ENCODE results near the gene GABPA. TPM values are rescaled to one million over a fixed set of nuclear protein-coding genes. Genes with fewer than 3 reads are reported as not detected.

GABPA gene
- total RNA-seq, 1 experiment from 2014 or later, result 17.6 TPM

GRCh38 chr21:25708467-25709065, 26.2 kb upstream of the GABPA start:
- DNase-seq (ENCODE audit: low read depth, low spot score), result peak; percentile 22
- no peak for ATAC-seq
- no peak overlapping the region for H3K27ac ChIP-seq (ENCODE audit: low read length)
- no peak overlapping the region for H3K4me3 ChIP-seq (ENCODE audit: low read depth in 2 of 2, low read length in 2 of 2)
- intact Hi-C loops (cut with micrococcal nuclease; ENCODE audit: unreplicated experiment), result loop anchor here (1.0 kb wide), 1 partner anchor 100 kb away; no protein-coding TSS in a partner anchor
- no TSS peak for BruUV-seq (replicated peaks)
- ChIA-PET POLR2A (no interaction called here), CTCF (interaction anchor here (0.6 to 0.7 kb wide), 3 partner anchors 82 to 1002 kb away, joined by 3 to 5 read pairs (median 3); no protein-coding TSS in a partner anchor)
- TF ChIP-seq TCF7L2 (IDR thresholded peaks at IDR 0.05; ENCODE audit: low read depth, low read length) (no peak), SIN3A (IDR thresholded peaks at IDR 0.05; ENCODE audit: borderline replicate concordance, insufficient read depth, low read depth, low read length) (no peak), REST (IDR thresholded peaks at IDR 0.05; ENCODE audit: insufficient read depth in 1 of 2, low read depth in 2 of 2, low read length in 1 of 2) (no peak), CTCF (IDR thresholded peaks at IDR 0.05) (peak; percentile 79)
- H3K9me3 ChIP-seq (ENCODE audit: control insufficient read depth, insufficient read depth, low read depth, low read length), result no peaks in the 10 kb centered on the region
- no peaks in the 10 kb centered on the region for H3K4me1 ChIP-seq (ENCODE audit: control insufficient read depth, insufficient read depth, low read length)
- H3K27me3 ChIP-seq (ENCODE audit: control insufficient read depth, insufficient read depth, low read length), result no peaks in the 10 kb centered on the region
- no peaks in the 10 kb centered on the region for H3K36me3 ChIP-seq (ENCODE audit: control insufficient read depth, insufficient read depth, low read length)
- in situ Hi-C loops (cut with HindIII; ENCODE audit: low pct_unique_long_range_greater_than_20kb, low sequenced_read_pairs), result no loop called here

GRCh38 chr21:25709684-25710265, 25.0 kb upstream of the GABPA start:
- in situ Hi-C loops (cut with HindIII; ENCODE audit: low pct_unique_long_range_greater_than_20kb, low sequenced_read_pairs), result no loop called here
- no peak overlapping the region for H3K4me3 ChIP-seq (ENCODE audit: low read depth in 2 of 2, low read length in 2 of 2)
- BruUV-seq (replicated peaks), result no TSS peak
- no peaks in the 10 kb centered on the region for H3K36me3 ChIP-seq (ENCODE audit: control insufficient read depth, insufficient read depth, low read length)
- TF ChIP-seq CTCF (IDR thresholded peaks at IDR 0.05) (no peak), SIN3A (IDR thresholded peaks at IDR 0.05; ENCODE audit: borderline replicate concordance, insufficient read depth, low read depth, low read length) (no peak), REST (IDR thresholded peaks at IDR 0.05; ENCODE audit: insufficient read depth in 1 of 2, low read depth in 2 of 2, low read length in 1 of 2) (no peak), TCF7L2 (IDR thresholded peaks at IDR 0.05; ENCODE audit: low read depth, low read length) (no peak), POLR2AphosphoS5 (IDR thresholded peaks at IDR 0.05; ENCODE audit: low read depth, low read length) (no peak)
- no peak for DNase-seq (ENCODE audit: low read depth, low spot score)
- ATAC-seq, result no peak
- H3K9me3 ChIP-seq (ENCODE audit: control insufficient read depth, insufficient read depth, low read depth, low read length), result no peaks in the 10 kb centered on the region
- H3K27me3 ChIP-seq (ENCODE audit: control insufficient read depth, insufficient read depth, low read length), result no peaks in the 10 kb centered on the region
- ChIA-PET CTCF (no interaction called here), POLR2A (no interaction called here)
- H3K4me1 ChIP-seq (ENCODE audit: control insufficient read depth, insufficient read depth, low read length), result no peaks in the 10 kb centered on the region
- intact Hi-C loops (cut with micrococcal nuclease; ENCODE audit: unreplicated experiment), result no loop called here
- H3K27ac ChIP-seq (ENCODE audit: low read length), result no peak overlapping the region
